ENCODE data around the gene CDH13. TPM values are rescaled to one million over a fixed set of nuclear protein-coding genes. Genes with fewer than 3 reads are reported as not detected.

The CDH13 gene
- total and polyA plus RNA-seq, 2 of the 8 experiments (the other 6 are each of a cell fraction or from before 2014, with no cell fraction given), result 2.3 to 2.4 TPM

GRCh38 chr16:83475108-83475507 lies 848.3 kb downstream of the CDH13 start (continued):
- TF ChIP-seq, protein P1, sequence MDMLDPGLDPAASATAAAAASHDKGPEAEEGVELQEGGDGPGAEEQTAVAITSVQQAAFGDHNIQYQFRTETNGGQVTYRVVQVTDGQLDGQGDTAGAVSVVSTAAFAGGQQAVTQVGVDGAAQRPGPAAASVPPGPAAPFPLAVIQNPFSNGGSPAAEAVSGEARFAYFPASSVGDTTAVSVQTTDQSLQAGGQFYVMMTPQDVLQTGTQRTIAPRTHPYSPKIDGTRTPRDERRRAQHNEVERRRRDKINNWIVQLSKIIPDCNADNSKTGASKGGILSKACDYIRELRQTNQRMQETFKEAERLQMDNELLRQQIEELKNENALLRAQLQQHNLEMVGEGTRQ (IDR thresholded peaks at IDR 0.05; ENCODE audit: low read length), result no peak
